ENCODE measurements around the gene DNAJB7. TPM values are rescaled to one million over a fixed set of nuclear protein-coding genes. Genes with fewer than 3 reads are reported as not detected.
"Not testable (repeated sequence)": the region's sequence is repeated elsewhere in the genome, so short reads cannot be mapped to it uniquely, and the experiment has no call there.

DNAJB7 gene
- total RNA-seq, 1 donor from 2014 or later: not detected

DNA sequence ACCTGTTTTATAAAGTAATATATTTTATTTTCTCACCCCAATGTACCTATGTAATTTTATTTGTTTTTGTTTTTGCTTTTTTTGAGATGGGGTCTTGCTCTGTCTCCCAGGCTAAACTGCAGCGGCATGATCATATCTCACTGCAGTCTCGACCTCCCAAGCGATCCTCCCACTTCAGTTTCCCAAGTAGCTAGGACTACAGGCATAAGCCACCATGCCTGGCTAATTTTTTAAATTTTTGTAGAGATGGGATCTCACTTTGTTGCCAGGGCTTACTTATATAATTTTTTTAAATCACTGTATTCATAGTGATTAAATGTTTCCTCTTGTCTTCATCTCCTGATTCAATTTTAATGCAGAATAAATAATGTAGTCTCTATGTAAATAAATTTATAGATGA lies 13.2 kb upstream of the DNAJB7 start:
- Mint-ChIP-seq H3K27ac (no peak overlapping the region), H3K9me3 (no peaks in the 10 kb centered on the region), H3K4me1 (no peaks in the 10 kb centered on the region), H3K36me3 (ENCODE audit: low read depth) (peaks cover 9% of the 10 kb centered on the region), H3K4me3 (no peak overlapping the region), H3K27me3 (no peaks in the 10 kb centered on the region)
- DNase-seq (no peak), ATAC-seq (ENCODE audit: low read depth) (no peak)
- ChIA-PET CTCF (no interaction called here), POLR2A (no interaction called here)
- intact Hi-C loops (cut with micrococcal nuclease): no loop called here
- TF ChIP-seq, protein P1, sequence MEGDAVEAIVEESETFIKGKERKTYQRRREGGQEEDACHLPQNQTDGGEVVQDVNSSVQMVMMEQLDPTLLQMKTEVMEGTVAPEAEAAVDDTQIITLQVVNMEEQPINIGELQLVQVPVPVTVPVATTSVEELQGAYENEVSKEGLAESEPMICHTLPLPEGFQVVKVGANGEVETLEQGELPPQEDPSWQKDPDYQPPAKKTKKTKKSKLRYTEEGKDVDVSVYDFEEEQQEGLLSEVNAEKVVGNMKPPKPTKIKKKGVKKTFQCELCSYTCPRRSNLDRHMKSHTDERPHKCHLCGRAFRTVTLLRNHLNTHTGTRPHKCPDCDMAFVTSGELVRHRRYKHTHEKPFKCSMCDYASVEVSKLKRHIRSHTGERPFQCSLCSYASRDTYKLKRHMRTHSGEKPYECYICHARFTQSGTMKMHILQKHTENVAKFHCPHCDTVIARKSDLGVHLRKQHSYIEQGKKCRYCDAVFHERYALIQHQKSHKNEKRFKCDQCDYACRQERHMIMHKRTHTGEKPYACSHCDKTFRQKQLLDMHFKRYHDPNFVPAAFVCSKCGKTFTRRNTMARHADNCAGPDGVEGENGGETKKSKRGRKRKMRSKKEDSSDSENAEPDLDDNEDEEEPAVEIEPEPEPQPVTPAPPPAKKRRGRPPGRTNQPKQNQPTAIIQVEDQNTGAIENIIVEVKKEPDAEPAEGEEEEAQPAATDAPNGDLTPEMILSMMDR (IDR thresholded peaks at IDR 0.05): no peak

DNA sequence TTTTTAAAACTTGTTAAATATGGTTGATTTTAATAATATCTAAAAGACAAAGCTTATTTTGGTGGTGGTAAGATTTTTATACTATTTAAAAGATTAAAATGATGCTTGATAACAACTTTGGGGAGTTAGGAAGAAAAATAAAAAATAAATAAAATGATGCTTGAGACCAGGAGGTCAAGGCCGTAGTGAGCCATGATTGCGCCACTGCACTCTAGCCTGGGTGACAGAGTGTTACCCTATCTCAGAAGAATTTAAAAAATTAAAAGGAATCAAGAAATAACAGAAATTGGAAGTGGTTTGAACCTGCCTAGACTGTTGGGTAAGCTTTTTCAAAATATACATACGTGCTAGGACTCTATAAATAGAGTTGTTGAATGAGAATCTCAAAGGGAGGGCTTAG lies 12.1 kb upstream of the DNAJB7 start:
- ChIA-PET CTCF (no interaction called here), POLR2A (interaction anchor here (0.5 kb wide), 1 partner anchor 24 kb away, joined by 3 read pairs; no protein-coding TSS in a partner anchor)
- TF ChIP-seq, protein P1 (IDR thresholded peaks at IDR 0.05): no peak
- Mint-ChIP-seq H3K27ac (no peak overlapping the region), H3K27me3 (no peaks in the 10 kb centered on the region), H3K9me3 (no peaks in the 10 kb centered on the region), H3K4me3 (no peak overlapping the region), H3K4me1 (no peaks in the 10 kb centered on the region), H3K36me3 (ENCODE audit: low read depth) (peaks cover 11% of the 10 kb centered on the region)
- intact Hi-C loops (cut with micrococcal nuclease): no loop called here
- ATAC-seq (ENCODE audit: low read depth) (no peak), DNase-seq (no peak)

- H3K27me3 Mint-ChIP-seq; ATAC-seq (ENCODE audit: low read depth); intact Hi-C loops (cut with micrococcal nuclease); H3K9me3 Mint-ChIP-seq; POLR2A ChIA-PET; CTCF ChIA-PET; H3K4me1 Mint-ChIP-seq; H3K27ac Mint-ChIP-seq; H3K4me3 Mint-ChIP-seq; DNase-seq; H3K36me3 Mint-ChIP-seq (ENCODE audit: low read depth): not testable (repeated sequence)
These were observed 6.5 kb upstream of the DNAJB7 start for GRCh38 chr22:40868379-40868778.

DNA sequence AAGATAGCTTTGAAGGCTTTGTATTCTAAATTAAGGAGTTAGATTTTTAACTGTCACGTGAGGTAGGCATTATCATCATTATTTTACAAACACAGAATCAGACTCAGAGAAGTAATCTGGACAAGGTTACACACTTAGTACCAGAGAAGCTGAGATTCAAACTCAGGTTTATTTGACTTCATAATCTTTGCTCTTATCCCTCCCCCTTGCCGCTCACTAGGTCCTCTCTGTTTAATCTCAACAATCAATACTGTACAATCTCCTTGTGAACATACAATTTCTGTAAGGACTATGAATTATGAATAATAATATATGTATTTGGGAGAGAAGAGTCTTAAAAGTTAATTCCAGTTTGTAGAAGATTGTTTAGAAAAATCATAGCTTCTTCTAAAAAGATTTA lies 5.2 kb upstream of the DNAJB7 start:
- peaks cover 7% of the 10 kb centered on the region for H3K36me3 Mint-ChIP-seq (ENCODE audit: low read depth)

GRCh38 chr22:40862537-40862936 lies 624 bp upstream of the DNAJB7 start:
- ChIA-PET POLR2A (interaction anchor here (0.5 kb wide), 1 partner anchor 612 kb away, joined by 3 read pairs; no protein-coding TSS in a partner anchor), CTCF (no interaction called here)
- H3K27me3 Mint-ChIP-seq: no peaks in the 10 kb centered on the region
- TF ChIP-seq, protein P1 (IDR thresholded peaks at IDR 0.05): no peak
- ATAC-seq (ENCODE audit: low read depth): no peak
- peaks cover 24% of the 10 kb centered on the region for H3K4me1 Mint-ChIP-seq
- DNase-seq: no peak
- H3K36me3 Mint-ChIP-seq (ENCODE audit: low read depth): peaks cover 17% of the 10 kb centered on the region
- no peak overlapping the region for H3K4me3 Mint-ChIP-seq
- no peak overlapping the region for H3K27ac Mint-ChIP-seq
- intact Hi-C loops (cut with micrococcal nuclease): no loop called here
- no peaks in the 10 kb centered on the region for H3K9me3 Mint-ChIP-seq

More for the DNA sequence above, 5.2 kb upstream of the DNAJB7 start:
- intact Hi-C loops (cut with micrococcal nuclease): no loop called here
- H3K27me3 Mint-ChIP-seq: no peaks in the 10 kb centered on the region
- no peak overlapping the region for H3K27ac Mint-ChIP-seq
- TF ChIP-seq, protein P1 (IDR thresholded peaks at IDR 0.05): no peak
- no peak overlapping the region for H3K4me3 Mint-ChIP-seq
- DNase-seq (no peak), ATAC-seq (ENCODE audit: low read depth) (no peak)
- H3K9me3 Mint-ChIP-seq: no peaks in the 10 kb centered on the region
- ChIA-PET CTCF (no interaction called here), POLR2A (no interaction called here)
- H3K4me1 Mint-ChIP-seq: peaks cover 11% of the 10 kb centered on the region

Data from activated B cell treated with CpG ODN at 0.5 μM for 24 hours (primary cell).